OCI-LY7 (cell line): ENCODE measurements around the gene DHRS7B. TPM values are rescaled to one million over a fixed set of nuclear protein-coding genes. Genes with fewer than 3 reads are reported as not detected.

ENCODE experiments used
- small RNA-seq: library from RNA; depleted of rRNA; stranded (forward); fragments of <200 nt; gene quantifications from one replicate; pipeline ENCODE3, GENCODE V24; 2014
- total RNA-seq, 2 experiments: library from RNA; depleted of rRNA in 1 of 2; stranded (reverse); fragments of >200 nt in 1 of 2; shearing (Covaris generic) in 1 of 2; gene quantifications; 2 replicates each; pipeline ENCODE4 v1.2.3, GENCODE V29; 2014 to 2022

DHRS7B gene
- total RNA-seq, 2 experiments from 2014 or later = 16.0 to 16.5 TPM

Small RNA genes lying within 50 kb of the gene (small RNA-seq; reads per million reads assigned to genes)
- not detected for gene RN7SL426P

Other genes with a start within 250 kb of the DHRS7B start
- gene USP22, start 84.0 kb upstream of the DHRS7B start, total RNA-seq (2014; rRNA removed; shearing (Covaris generic)) = 144 and 180 TPM in 2 replicates
- gene USP22, start 84.0 kb upstream of the DHRS7B start, total RNA-seq (2022) = 302 TPM in 2 replicates
- 26.8 and 27.3 TPM in 2 replicates for gene TMEM11, start 87.2 kb downstream of the DHRS7B start, total RNA-seq (2014; rRNA removed; shearing (Covaris generic))
- 32.7 and 34.0 TPM in 2 replicates for gene TMEM11, start 87.2 kb downstream of the DHRS7B start, total RNA-seq (2022)
- 0.41 and 0.85 TPM in 2 replicates for gene NATD1, start 126.4 kb downstream of the DHRS7B start, total RNA-seq (2014; rRNA removed; shearing (Covaris generic))
- 6.0 and 6.8 TPM in 2 replicates for gene NATD1, start 126.4 kb downstream of the DHRS7B start, total RNA-seq (2022)
- 13.6 and 27.8 TPM in 2 replicates for gene MAP2K3, start 157.7 kb downstream of the DHRS7B start, total RNA-seq (2014; rRNA removed; shearing (Covaris generic))
- 70.3 and 71.5 TPM in 2 replicates for gene MAP2K3, start 157.7 kb downstream of the DHRS7B start, total RNA-seq (2022)
- 0.13 and 0.16 TPM in 2 replicates for gene KCNJ12, start 249.4 kb downstream of the DHRS7B start, total RNA-seq (2014; rRNA removed; shearing (Covaris generic))
- 0.17 and 0.22 TPM in 2 replicates for gene KCNJ12, start 249.4 kb downstream of the DHRS7B start, total RNA-seq (2022)